Pancreas (tissue), 10 donors: Measurements from ENCODE around the gene VASN. TPM values are rescaled to one million over a fixed set of nuclear protein-coding genes. Genes with fewer than 3 reads are reported as not detected.
A peak's percentile ranks its signal among the peaks of the same experiment; 100 is the strongest.

ENCODE experiments used
- ATAC-seq, 4 donors: fragments of 200-7000 bp; cut with Tn5 transposase; one replicate each; pipeline versions ENCODE4 v1.8.0 to v1.9.1; 2020; ENCODE audit warnings: mild to moderate bottlenecking in 4 of 4, moderate library complexity in 4 of 4
- DNase-seq, 6 donors: peaks; one replicate each; pipeline ENCODE4 v3.0.0-alpha.2; 2020
- FAIRE-seq: peaks from 2 replicates; lab custom pipeline; 2012; peaks lifted over from hg19 to GRCh38; lab: Jason Lieb, UNC
- H3K27ac ChIP-seq, 4 donors: fragments of 200-600 bp; sonication (generic); 1 replicate in 3 of 4; 2 replicates in 1 of 4; pipeline versions ENCODE4 v1.5.0 to v1.8.0; 2020
- H3K27me3 ChIP-seq, 4 donors: fragments of 200-600 bp; one replicate each; pipeline ENCODE4 v1.8.0; 2021
- H3K36me3 ChIP-seq, 3 donors: fragments of 200-600 bp; sonication (generic) in 1 of 3; one replicate each; pipeline versions ENCODE4 v1.5.0 to v1.8.0; 2020 to 2021
- H3K4me1 ChIP-seq, 3 donors: fragments of 200-600 bp; one replicate each; pipeline ENCODE4 v1.8.0; 2021
- H3K4me3 ChIP-seq, 4 donors: fragments of 200-600 bp; sonication (generic) in 2 of 4; one replicate each; pipeline versions ENCODE4 v1.5.0 to v1.8.0; 2020 to 2021
- H3K9me3 ChIP-seq, 4 donors: fragments of 200-600 bp; one replicate each; pipeline ENCODE4 v1.8.0; 2021
- WGBS, 2 donors: extraction: QIAGEN DNeasy Blood & Tissue Kit; methylation state at CpG; one replicate each; pipeline ENCODE4 v1.1.7; 2013; 5-methylcytosine and 5-hydroxymethylcytosine counted together
- intact Hi-C, 3 donors: fragments of 100-400 bp; cut with DNase I; formaldehyde crosslinking; loops; one replicate each; pipeline versions ENCODE4 v1.11.1 to v1.14.2; 2022
- polyA plus RNA-seq, 2 donors: library from polyadenylated mRNA; stranded (reverse); fragments of 200-250 nt; gene quantifications; one replicate each; pipeline ENCODE4 v1.2.3, GENCODE V29; 2013
- total RNA-seq, 6 donors: library from RNA; stranded (reverse); fragmentation: NEBNext Ultra II Directional in 4 of 6; extraction: Animal tissue kit (Norgen Biotek cat#: 25700) in 4 of 6; gene quantifications; one replicate each; pipeline versions ENCODE4 v1.2.1 to v1.2.4, GENCODE V29; 2021 to 2023
- TF ChIP-seq, protein P1 (sequence below), 4 donors: fragments of 200-600 bp; sonication (generic) in 3 of 4; IDR thresholded peaks; one replicate each; pipeline versions ENCODE4 v1.5.0 to v1.8.0; 2021; ENCODE audit warnings: antibody characterized with exemption in 4 of 4
- donor health status: healthy with polysubstance abuse.
- donor health status: DM: no; HTN: no; CAD: no; lungs with moderate emphysema.
- donor health status: DM: no; HTN: no; CAD: no.
- donor health status: control.
- donor health status: control.
- donor health status: Bipolar disorder and iron deficiency.
- donor health status: DM: yes; HTN: yes; CAD: no.
- donor health status: DM: no; HTN: no; CAD: no.
- donor health status: DM: no; HTN: no; CAD: no.
- donor health status: DM: yes; HTN: yes; CAD: no.

The VASN gene
- 10 to 100 TPM in 1 of 6 donors, 1 to 10 TPM in 5; 3.1 to 10.1 (median 7.9) TPM for total RNA-seq
- 10 to 100 TPM in 1 of 2 donors, 1 to 10 TPM in 1; 9.0 to 14.8 TPM for polyA plus RNA-seq

DNA sequence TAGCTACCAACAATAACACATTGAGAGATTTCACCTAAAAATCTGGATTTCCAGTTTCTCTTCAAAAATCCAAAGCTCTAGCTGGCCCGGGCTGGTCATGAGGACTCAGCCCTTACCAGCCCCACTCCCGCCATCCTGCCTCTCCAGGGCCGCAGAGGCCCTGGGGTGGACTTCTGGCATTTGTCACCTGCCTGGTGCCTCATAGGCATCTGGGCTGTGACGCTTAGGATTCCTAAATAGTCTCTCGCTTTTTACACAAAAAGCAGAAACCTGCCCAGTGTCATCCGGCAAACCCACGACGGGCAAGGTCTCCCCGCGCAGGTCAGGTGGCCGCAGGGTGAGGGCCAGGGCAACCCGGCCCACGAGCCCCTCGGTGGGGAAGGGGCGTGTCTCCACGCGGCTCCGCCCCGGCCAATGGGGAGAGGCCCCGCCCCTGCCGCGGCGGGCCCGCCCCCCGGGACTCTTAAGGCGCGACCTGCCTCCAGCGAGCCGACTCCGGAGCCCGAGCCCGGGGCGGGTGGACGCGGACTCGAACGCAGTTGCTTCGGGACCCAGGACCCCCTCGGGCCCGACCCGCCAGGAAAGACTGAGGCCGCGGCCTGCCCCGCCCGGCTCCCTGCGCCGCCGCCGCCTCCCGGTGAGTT is at the start of gene VASN:
TSS of gene VASN (plus strand) at position 492 of the 644 bp plus-strand sequence. CDS start 9,030 bp downstream, outside the sequence.
- TF ChIP-seq, protein P1, sequence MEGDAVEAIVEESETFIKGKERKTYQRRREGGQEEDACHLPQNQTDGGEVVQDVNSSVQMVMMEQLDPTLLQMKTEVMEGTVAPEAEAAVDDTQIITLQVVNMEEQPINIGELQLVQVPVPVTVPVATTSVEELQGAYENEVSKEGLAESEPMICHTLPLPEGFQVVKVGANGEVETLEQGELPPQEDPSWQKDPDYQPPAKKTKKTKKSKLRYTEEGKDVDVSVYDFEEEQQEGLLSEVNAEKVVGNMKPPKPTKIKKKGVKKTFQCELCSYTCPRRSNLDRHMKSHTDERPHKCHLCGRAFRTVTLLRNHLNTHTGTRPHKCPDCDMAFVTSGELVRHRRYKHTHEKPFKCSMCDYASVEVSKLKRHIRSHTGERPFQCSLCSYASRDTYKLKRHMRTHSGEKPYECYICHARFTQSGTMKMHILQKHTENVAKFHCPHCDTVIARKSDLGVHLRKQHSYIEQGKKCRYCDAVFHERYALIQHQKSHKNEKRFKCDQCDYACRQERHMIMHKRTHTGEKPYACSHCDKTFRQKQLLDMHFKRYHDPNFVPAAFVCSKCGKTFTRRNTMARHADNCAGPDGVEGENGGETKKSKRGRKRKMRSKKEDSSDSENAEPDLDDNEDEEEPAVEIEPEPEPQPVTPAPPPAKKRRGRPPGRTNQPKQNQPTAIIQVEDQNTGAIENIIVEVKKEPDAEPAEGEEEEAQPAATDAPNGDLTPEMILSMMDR (IDR thresholded peaks at IDR 0.05) = no peak
- intact Hi-C loops = no loop called here
- ATAC-seq (peak; percentile 70 to 79 (median 73)), FAIRE-seq (no peak), DNase-seq (peak; percentile 70 to 94 (median 85))
- Histone ChIP-seq H3K4me1 (peaks cover 0 to 19% (median 18%) of the 10 kb centered on the region in 3 donors), H3K27me3 (no peaks in the 10 kb centered on the region), H3K9me3 (no peaks in the 10 kb centered on the region), H3K27ac (peak within 1 kb of the TSS; percentile 69 to 92 (median 82)), H3K4me3 (peak within 1 kb of the TSS; percentile 46 to 67 (median 58)), H3K36me3 (no peaks in the 10 kb centered on the region)
- 2 to 3% methylated on average over 45 to 50 of the region's 50 CpGs for WGBS, 2 donors

DNA sequence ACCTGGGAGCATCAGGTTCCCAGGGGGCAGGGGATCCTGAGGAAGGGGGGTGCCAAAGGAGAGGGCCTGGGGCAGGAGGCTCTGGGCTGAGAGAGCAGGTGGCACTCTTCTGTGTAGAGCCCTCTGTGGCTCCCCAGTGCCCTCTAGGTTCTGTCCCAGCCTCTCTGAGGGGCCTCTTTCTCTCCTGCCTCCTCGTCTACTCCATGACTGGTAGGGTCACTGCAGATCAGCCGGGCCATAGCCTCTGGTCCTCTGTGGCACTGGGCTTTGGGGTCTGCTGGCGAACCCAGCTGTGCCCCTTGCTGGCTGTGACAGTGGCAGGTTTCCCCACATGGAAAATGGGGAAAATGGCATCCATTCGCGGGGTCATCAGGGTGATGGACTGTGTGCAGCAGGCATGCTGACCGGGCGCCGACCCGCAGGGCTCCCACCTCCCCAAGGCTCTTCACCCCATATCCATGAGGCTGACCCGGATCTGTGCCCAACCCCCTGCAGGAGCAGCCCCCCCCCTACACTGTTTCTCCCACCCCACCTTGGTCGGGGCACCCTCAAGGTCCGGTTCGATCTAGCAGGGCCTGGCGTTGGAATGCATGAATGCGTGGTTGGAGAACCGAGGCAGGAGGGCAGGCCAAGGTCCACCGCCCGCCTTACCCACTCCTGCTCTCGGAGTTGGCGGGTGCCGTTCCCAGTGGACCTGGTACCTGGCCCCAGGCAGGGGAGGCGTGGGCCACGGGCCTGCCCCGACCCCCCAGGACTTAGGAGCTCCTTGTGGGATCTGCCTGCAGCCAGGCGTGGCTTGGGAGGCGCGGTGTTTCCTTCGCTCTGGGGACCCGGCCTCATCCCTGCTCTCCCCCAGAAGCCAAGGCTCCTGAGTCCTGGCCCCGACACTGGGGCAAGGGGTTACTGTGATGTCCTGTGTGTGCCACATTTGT is 49.3 kb upstream of the VASN start:
- WGBS, 2 donors = 79 to 81% methylated on average over 29 to 30 of the region's 30 CpGs
- H3K4me1 ChIP-seq = peaks cover 10 to 29% (median 26%) of the 10 kb centered on the region in 3 donors
- no peaks in the 10 kb centered on the region for H3K36me3 ChIP-seq
- intact Hi-C loops = no loop called here
- ATAC-seq (no peak), DNase-seq (peak in 4 of 6 donors; percentile 11 to 76 (median 38)), FAIRE-seq (no peak)
- H3K27me3 ChIP-seq = no peaks in the 10 kb centered on the region
- H3K9me3 ChIP-seq = no peaks in the 10 kb centered on the region
- TF ChIP-seq, protein P1 (IDR thresholded peaks at IDR 0.05) = no peak
- no peak overlapping the region for H3K4me3 ChIP-seq
- H3K27ac ChIP-seq = peak overlapping the region; percentile 36 to 91 (median 84)

DNA sequence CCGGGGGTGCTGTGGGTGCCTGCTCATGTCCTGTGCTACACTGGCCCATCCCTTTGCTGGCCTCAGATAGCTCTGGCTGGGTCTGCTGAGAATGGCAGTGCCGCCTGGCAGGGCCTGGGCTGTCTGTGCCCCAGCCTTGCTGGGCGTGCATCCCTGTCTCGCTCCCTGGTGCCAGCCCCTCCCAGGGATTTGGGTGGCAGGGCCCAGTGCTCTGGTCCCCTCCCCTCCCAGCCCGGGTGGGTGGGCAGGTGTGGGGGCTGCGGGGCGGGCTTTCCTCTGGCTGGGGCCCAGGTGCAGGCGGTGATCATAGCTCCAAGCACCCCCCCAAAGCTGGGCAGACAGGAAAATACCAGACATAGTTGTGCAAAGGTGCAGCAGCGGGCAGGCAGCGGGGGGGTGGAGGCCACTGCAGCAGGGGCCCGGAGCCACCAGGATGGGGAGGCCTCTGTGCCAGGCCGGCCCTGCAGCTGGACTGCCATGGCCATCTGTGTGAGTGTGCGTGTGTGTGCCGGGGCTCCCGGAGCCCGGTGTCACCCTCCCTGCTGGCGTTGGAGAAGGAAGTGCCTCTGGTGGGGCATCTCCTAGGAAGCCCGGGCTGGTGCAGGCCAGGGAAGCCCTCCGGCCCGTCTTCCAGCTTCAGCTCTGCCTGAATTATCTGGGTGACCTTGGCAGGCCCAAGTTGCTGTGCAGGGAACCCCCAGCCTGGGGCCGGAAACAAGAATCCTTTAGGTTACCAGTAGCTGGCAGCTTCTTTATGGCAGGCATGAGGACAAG is 48.4 kb upstream of the VASN start:
- ATAC-seq (peak; percentile 35 to 51 (median 42)), FAIRE-seq (no peak), DNase-seq (peak; percentile 51 to 76 (median 64))
- Histone ChIP-seq H3K4me3 (no peak overlapping the region), H3K36me3 (no peaks in the 10 kb centered on the region), H3K9me3 (no peaks in the 10 kb centered on the region), H3K4me1 (peaks cover 10 to 25% (median 17%) of the 10 kb centered on the region in 3 donors), H3K27ac (peak overlapping the region; percentile 76 to 91 (median 84)), H3K27me3 (no peaks in the 10 kb centered on the region)
- TF ChIP-seq, protein P1 (IDR thresholded peaks at IDR 0.05) = no peak
- 22 to 52% methylated on average over 17 to 21 of the region's 21 CpGs for WGBS, 2 donors
- intact Hi-C loops = no loop called here

DNA sequence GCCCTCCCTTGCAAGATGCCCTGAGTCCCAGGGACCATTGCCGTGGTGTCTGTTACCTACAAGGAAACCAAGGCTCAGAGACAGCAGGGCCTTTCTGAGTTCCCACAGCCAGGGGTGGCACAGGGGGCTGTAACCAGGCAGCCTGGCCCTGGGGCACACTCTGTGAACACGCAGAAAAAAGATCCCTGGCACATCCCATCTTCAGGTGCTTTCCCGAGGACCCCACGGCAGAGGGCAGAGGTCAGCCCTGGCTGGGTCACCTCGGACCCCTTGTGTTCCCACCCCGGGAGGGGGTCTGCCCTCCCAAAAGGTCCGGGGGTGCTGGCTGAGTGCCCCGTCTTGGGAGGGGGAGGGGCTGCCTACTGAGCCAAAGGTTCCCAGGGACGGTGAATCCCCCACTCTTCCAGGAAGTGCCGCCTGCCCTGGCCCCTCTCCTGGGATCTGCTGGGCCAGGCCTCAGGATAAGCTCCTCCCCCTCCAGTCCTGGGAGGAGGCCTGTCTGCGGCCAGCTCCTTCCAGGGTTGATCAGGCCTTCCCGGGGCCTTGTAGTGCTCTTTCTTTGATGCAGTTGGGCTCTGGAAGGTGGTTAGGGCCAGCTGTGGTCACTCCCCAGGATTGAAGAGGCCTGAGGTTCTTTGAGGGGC is 47.7 kb upstream of the VASN start:
- H3K4me1 ChIP-seq = peaks cover 15 to 32% (median 16%) of the 10 kb centered on the region in 3 donors
- no peak overlapping the region for H3K4me3 ChIP-seq
- TF ChIP-seq, protein P1 (IDR thresholded peaks at IDR 0.05) = no peak
- DNase-seq (peak; percentile 68 to 83 (median 76)), ATAC-seq (peak; percentile 58 to 77 (median 66)), FAIRE-seq (no peak)
- no peaks in the 10 kb centered on the region for H3K9me3 ChIP-seq
- H3K36me3 ChIP-seq = no peaks in the 10 kb centered on the region
- peak overlapping the region; percentile 76 to 91 (median 84) for H3K27ac ChIP-seq
- intact Hi-C loops = no loop called here
- WGBS, 2 donors = 14 to 28% methylated on average over 12 of the region's 12 CpGs
- no peaks in the 10 kb centered on the region for H3K27me3 ChIP-seq
